ENCODE results near the gene RBMS3.

GRCh38 chr3:29512641-29513040, 231.8 kb downstream of the RBMS3 start:
- TF ChIP-seq POLR2AphosphoS5 (IDR thresholded peaks at IDR 0.05) (no peak), CTCF (IDR thresholded peaks at IDR 0.05) (no peak)
